ENCODE data around the gene SLC37A1. TPM values are rescaled to one million over a fixed set of nuclear protein-coding genes. Genes with fewer than 3 reads are reported as not detected.

The SLC37A1 gene
- total and polyA plus RNA-seq, 4 donors, result 2.0 to 7.2 (median 4.3) TPM

DNA sequence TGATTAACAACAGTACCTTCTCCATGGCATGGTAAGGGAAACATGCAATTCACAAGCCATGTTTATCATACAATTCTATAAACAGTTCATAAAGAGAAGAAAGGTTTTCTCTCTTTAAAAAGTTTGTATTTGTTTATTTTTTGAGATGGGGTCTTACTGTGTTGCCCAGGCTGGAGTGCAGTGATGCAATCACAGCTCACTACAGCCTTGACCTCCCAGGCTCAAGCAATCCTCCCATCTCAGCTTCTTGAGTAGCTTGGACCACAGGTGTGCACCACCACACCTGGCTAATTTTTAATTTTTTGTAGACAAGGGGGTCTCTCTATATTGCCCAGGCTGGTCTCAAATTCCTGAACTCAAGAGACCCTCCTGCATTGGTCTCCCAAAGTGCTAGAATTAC, 28.0 kb downstream of the SLC37A1 start:
- H3K27me3 ChIP-seq (ENCODE audit: control insufficient read depth in 4 of 4, insufficient read depth in 4 of 4, low read length in 3 of 4), result no peaks in the 10 kb centered on the region
- H3K36me3 ChIP-seq (ENCODE audit: control insufficient read depth in 4 of 4, insufficient read depth in 3 of 4, low read depth in 1 of 4, low read length in 3 of 4), result peaks cover 0 to 13% (median 12%) of the 10 kb centered on the region in 4 donors
- no peak overlapping the region for H3K9ac ChIP-seq (ENCODE audit: low read depth in 1 of 2, low read length in 2 of 2)
- TF ChIP-seq, protein P1, sequence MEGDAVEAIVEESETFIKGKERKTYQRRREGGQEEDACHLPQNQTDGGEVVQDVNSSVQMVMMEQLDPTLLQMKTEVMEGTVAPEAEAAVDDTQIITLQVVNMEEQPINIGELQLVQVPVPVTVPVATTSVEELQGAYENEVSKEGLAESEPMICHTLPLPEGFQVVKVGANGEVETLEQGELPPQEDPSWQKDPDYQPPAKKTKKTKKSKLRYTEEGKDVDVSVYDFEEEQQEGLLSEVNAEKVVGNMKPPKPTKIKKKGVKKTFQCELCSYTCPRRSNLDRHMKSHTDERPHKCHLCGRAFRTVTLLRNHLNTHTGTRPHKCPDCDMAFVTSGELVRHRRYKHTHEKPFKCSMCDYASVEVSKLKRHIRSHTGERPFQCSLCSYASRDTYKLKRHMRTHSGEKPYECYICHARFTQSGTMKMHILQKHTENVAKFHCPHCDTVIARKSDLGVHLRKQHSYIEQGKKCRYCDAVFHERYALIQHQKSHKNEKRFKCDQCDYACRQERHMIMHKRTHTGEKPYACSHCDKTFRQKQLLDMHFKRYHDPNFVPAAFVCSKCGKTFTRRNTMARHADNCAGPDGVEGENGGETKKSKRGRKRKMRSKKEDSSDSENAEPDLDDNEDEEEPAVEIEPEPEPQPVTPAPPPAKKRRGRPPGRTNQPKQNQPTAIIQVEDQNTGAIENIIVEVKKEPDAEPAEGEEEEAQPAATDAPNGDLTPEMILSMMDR (IDR thresholded peaks at IDR 0.05; ENCODE audit: low read depth, low read length, missing input control), result no peak
- TF ChIP-seq NR2F2 (IDR thresholded peaks at IDR 0.05), result no peak
- TF ChIP-seq HNF4G (IDR thresholded peaks at IDR 0.05), result no peak
- no peak for TF ChIP-seq JUND (IDR thresholded peaks at IDR 0.05)
- no peak for TF ChIP-seq FOXA2 (IDR thresholded peaks at IDR 0.05)
- TF ChIP-seq, protein P2, sequence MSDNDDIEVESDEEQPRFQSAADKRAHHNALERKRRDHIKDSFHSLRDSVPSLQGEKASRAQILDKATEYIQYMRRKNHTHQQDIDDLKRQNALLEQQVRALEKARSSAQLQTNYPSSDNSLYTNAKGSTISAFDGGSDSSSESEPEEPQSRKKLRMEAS (IDR thresholded peaks at IDR 0.05), result no peak
- TF ChIP-seq, protein P3, sequence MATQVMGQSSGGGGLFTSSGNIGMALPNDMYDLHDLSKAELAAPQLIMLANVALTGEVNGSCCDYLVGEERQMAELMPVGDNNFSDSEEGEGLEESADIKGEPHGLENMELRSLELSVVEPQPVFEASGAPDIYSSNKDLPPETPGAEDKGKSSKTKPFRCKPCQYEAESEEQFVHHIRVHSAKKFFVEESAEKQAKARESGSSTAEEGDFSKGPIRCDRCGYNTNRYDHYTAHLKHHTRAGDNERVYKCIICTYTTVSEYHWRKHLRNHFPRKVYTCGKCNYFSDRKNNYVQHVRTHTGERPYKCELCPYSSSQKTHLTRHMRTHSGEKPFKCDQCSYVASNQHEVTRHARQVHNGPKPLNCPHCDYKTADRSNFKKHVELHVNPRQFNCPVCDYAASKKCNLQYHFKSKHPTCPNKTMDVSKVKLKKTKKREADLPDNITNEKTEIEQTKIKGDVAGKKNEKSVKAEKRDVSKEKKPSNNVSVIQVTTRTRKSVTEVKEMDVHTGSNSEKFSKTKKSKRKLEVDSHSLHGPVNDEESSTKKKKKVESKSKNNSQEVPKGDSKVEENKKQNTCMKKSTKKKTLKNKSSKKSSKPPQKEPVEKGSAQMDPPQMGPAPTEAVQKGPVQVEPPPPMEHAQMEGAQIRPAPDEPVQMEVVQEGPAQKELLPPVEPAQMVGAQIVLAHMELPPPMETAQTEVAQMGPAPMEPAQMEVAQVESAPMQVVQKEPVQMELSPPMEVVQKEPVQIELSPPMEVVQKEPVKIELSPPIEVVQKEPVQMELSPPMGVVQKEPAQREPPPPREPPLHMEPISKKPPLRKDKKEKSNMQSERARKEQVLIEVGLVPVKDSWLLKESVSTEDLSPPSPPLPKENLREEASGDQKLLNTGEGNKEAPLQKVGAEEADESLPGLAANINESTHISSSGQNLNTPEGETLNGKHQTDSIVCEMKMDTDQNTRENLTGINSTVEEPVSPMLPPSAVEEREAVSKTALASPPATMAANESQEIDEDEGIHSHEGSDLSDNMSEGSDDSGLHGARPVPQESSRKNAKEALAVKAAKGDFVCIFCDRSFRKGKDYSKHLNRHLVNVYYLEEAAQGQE (IDR thresholded peaks at IDR 0.05), result no peak
- no peak for TF ChIP-seq YY1 (IDR thresholded peaks at IDR 0.05)
- no peak for TF ChIP-seq GABPA (IDR thresholded peaks at IDR 0.05 in 1 of 2, conservative IDR thresholded peaks at IDR 0.05 in 1 of 2)
- TF ChIP-seq, protein P4, sequence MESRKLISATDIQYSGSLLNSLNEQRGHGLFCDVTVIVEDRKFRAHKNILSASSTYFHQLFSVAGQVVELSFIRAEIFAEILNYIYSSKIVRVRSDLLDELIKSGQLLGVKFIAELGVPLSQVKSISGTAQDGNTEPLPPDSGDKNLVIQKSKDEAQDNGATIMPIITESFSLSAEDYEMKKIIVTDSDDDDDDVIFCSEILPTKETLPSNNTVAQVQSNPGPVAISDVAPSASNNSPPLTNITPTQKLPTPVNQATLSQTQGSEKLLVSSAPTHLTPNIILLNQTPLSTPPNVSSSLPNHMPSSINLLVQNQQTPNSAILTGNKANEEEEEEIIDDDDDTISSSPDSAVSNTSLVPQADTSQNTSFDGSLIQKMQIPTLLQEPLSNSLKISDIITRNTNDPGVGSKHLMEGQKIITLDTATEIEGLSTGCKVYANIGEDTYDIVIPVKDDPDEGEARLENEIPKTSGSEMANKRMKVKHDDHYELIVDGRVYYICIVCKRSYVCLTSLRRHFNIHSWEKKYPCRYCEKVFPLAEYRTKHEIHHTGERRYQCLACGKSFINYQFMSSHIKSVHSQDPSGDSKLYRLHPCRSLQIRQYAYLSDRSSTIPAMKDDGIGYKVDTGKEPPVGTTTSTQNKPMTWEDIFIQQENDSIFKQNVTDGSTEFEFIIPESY (IDR thresholded peaks at IDR 0.05), result no peak
- DNase-seq (ENCODE audit: low spot score), result no peak
- no peaks in the 10 kb centered on the region for H3K4me1 ChIP-seq (ENCODE audit: control insufficient read depth in 4 of 4, insufficient read depth in 4 of 4, low read length in 3 of 4)
- H3K27ac ChIP-seq (ENCODE audit: low read depth in 1 of 2, low read length in 2 of 2), result no peak overlapping the region
- no peak overlapping the region for H3K4me3 ChIP-seq (ENCODE audit: low read depth in 1 of 3, low read length in 3 of 3)
- H3K9me3 ChIP-seq (ENCODE audit: control insufficient read depth in 4 of 4, low read length in 3 of 4), result no peaks in the 10 kb centered on the region

DNA sequence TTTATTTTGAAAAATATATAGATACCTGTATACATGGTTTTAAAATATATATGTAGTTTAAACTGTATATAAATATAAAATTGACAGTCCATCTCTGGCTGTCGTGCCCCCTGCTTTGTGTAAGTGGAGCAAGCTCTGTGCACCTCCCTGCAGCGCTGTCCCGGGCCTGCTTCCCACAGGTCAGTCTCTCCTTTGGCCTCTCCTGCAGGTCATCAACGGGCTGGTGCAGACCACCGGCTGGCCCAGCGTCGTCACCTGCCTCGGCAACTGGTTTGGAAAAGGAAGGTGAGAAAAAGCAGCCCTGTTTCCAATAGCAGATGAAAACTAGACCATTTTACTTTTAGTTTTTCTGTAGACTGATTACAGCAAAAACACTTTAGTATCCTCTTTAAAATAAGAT, 28.5 kb downstream of the SLC37A1 start:
- no peak overlapping the region for H3K4me3 ChIP-seq (ENCODE audit: low read depth in 1 of 3, low read length in 3 of 3)
- H3K27me3 ChIP-seq (ENCODE audit: control insufficient read depth in 4 of 4, insufficient read depth in 4 of 4, low read length in 3 of 4), result no peaks in the 10 kb centered on the region
- no peak overlapping the region for H3K27ac ChIP-seq (ENCODE audit: low read depth in 1 of 2, low read length in 2 of 2)
- no peak overlapping the region for H3K9ac ChIP-seq (ENCODE audit: low read depth in 1 of 2, low read length in 2 of 2)
- H3K9me3 ChIP-seq (ENCODE audit: control insufficient read depth in 4 of 4, low read length in 3 of 4), result no peaks in the 10 kb centered on the region
- 95% methylated on average over 8 of the region's 8 CpGs for WGBS
- no peak for DNase-seq (ENCODE audit: low spot score)
- TF ChIP-seq HNF4G (IDR thresholded peaks at IDR 0.05) (no peak), YY1 (IDR thresholded peaks at IDR 0.05) (no peak), TAF1 (conservative IDR thresholded peaks at IDR 0.05) (no peak), JUND (IDR thresholded peaks at IDR 0.05) (no peak), RXRA (IDR thresholded peaks at IDR 0.05) (no peak), HNF4A (conservative IDR thresholded peaks at IDR 0.05) (no peak)
- TF ChIP-seq, protein P5, sequence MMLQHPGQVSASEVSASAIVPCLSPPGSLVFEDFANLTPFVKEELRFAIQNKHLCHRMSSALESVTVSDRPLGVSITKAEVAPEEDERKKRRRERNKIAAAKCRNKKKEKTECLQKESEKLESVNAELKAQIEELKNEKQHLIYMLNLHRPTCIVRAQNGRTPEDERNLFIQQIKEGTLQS (IDR thresholded peaks at IDR 0.05), result no peak
- TF ChIP-seq, protein P1 (IDR thresholded peaks at IDR 0.05; ENCODE audit: low read depth, low read length, missing input control), result no peak
- TF ChIP-seq, protein P3 (IDR thresholded peaks at IDR 0.05), result no peak
- H3K4me1 ChIP-seq (ENCODE audit: control insufficient read depth in 4 of 4, insufficient read depth in 4 of 4, low read length in 3 of 4), result no peaks in the 10 kb centered on the region
- H3K36me3 ChIP-seq (ENCODE audit: control insufficient read depth in 4 of 4, insufficient read depth in 3 of 4, low read depth in 1 of 4, low read length in 3 of 4), result peaks cover under 1 to 18% (median 12%) of the 10 kb centered on the region in 4 donors

All from liver (tissue), 9 donors.